Measurements from ENCODE around the gene NAA35.
"Not testable (repeated sequence)": the region's sequence is repeated elsewhere in the genome, so short reads cannot be mapped to it uniquely, and the experiment has no call there.

The NAA35 gene

GRCh38 chr9:85949586-85950335 lies 8.8 kb downstream of the NAA35 start:
- DNase-seq: no peak

DNA sequence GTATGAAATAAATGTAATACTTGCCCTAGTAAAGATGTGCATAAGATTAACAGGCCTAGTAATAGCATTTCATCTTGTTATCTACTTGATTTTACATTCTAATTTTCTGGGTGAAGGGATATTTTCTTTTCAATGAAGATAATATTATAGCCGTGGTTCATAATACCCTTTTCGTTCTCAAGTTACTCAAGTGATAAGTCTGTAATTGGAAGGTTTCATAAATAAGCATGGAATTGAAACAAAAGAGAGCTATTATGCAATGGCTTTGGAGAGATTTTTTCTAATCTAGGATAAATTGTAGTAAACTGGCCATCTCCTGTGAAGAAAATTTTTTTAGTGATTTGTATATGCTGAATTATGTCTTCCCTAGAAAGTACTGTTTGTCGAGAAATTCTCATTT lies 19.0 kb downstream of the NAA35 start:
- no peak for DNase-seq

DNA sequence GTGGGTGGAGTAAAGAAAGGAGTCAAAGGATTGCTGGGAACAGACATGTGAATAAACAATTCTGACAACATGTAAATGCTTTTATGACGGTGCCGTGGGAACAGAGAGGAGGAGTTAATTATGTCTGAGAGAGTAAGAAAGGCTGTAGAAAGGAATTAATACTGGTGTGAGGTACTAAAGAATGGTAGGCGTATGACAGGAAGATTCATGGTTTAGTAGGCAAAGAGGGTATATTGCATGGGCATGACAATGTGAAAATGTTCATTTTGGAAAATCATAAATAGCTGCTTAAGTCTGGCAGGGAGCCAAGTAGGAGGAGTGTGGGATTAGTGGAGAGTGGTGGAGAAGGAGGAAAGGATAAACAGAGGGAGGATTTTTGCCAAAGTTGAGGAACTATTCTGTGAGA lies 19.7 kb downstream of the NAA35 start:
- no peak for DNase-seq

DNA sequence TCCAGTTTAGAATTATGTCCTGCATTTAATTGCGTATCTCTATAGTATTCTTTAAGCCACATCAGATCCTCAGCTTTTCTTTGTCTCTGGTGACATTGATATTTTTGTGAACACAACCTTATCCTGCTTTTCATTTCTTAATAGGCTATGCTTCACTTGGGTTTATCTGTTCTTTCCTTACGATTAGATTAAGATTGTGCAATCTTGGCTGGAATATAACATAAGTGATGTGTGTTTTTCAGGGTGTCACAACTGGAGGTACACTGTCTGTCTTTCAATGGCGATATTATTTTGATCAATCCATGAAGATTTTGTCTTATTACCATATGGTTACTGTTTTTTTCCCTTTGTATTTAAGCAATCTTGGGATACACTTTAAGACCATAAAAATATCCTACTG lies 23.6 kb downstream of the NAA35 start:
- DNase-seq: no peak

- DNase-seq: no peak
Measured at GRCh38 chr9:85964949-85965348, 24.0 kb downstream of the NAA35 start.

GRCh38 chr9:85969727-85970126 lies 28.8 kb downstream of the NAA35 start:
- no peak for DNase-seq

GRCh38 chr9:85971731-85972130 lies 30.8 kb downstream of the NAA35 start:
- no peak for DNase-seq

- no peak for DNase-seq
Measured at GRCh38 chr9:85973238-85973637, 32.3 kb downstream of the NAA35 start.

- DNase-seq: not testable (repeated sequence)
Measured at GRCh38 chr9:85974055-85974547, 33.2 kb downstream of the NAA35 start.

GRCh38 chr9:85978496-85978895 lies 37.5 kb downstream of the NAA35 start:
- no peak for DNase-seq

DNA sequence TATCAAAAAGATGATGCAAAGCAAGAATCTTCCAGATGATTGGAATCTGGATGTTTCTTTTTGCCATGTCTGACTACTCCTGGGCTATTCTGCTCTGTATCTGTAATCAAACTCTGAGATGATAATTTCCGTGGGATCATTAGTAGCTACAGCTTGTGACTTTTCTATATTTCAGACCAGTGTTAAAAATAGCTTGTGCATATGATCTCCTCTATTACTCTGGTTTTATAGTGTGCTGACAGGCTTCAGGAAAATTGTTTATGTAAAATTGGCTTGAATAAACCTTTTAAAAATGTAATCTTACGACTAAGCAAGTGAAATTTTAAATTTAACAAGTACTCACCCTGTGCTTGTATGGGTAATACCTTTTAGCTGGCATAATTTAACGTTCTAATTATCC lies 40.4 kb downstream of the NAA35 start:
- DNase-seq: no peak

DNA sequence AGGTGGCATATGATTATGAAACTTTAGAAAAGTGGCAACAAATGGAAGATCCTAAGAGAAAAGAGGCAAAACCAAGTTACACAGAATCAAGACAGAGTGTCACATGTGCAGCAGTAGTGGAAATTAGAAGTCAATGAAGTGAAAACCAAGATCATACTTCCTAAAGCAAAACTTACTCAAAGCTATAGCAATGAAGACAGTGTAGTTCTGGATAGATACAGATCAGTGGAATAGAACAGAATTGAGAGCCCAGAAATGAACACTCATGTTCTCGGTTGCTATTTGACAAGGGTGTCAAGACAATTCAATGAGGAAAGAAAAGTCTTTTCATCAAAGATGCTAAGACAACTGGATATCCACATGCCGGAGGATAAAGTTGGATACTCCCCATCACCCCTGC lies 43.5 kb downstream of the NAA35 start:
- no peak for DNase-seq

DNA sequence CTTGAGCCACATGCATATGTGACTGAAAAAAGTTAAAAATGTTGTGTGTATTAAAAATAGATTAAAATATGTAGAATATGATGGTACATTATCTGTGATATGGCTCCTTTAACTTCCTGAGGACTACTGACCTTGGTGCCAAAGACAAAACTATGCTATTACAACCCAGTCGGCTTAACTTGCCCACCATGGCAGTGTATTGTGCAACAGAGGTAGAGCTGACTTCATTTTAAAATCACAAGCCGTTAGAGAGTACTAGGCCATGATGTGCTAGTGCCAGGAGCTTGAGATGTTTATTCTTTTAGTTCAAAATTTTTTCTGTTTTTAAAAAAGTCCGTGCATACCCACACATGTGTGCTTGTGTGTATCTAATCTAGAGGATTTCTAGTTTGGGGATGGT lies 46.3 kb downstream of the NAA35 start:
- no peak for DNase-seq

DNA sequence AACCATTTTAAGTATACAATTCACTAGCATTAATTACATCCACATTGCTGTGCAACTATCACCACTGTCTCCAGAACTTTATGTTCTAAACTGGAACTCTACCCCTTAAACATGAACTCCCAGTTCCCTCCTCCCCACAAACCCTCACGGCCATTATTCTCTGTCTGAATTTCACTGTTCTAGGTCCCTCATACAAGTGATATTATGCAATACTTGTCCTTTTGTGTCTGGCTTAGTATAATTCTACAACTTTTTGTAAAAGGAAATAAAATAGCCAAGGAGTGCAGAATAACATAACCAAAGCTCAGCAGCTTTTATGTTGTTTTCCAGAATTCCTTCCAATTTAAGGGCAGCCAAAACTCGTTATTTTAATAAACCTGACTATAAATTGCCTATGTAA lies 53.2 kb downstream of the NAA35 start:
- DNase-seq: no peak

DNA sequence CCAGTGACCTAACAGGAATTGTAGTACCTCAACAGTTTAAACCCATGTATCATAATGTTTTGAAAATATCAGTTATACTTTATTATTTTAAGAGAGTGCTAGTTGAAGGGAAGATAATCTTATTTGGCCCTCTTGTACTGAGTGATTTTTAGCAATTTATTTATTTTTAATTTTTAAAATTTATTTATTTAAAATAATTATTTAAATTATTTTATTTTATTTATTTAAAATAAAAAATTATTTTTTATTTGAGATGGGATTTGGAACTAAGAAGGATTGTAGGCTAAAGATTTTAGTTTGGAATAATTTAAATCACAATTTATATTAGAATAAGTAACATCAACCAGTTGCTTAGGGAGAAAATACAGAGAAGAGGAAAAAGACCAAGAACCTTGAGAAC lies 54.2 kb downstream of the NAA35 start:
- no peak for DNase-seq

GRCh38 chr9:85995599-85995998 lies 54.7 kb downstream of the NAA35 start:
- no peak for DNase-seq

DNA sequence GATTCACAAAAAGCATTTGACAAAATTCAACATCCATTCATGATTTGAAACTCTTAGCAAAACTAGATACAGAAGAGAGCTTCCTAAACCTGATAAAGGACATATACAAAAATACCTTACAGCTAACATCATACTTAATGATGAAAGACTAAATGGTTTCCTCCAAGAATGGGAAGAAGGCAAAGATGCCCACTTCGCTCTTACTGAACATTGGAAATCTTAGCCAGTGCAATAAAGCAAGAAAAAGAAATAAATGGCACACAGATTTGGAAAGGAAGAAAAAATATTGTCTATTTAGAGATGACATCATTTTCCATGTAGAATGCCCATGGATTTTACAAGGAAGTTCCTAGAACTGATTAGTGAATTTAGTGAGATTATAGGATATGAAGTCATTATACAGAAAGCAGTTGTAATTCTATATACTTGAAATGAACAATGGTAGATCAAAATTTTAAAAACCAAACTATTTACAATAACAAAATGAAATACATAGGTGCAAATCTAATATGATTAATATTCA lies 64.4 kb downstream of the NAA35 start:
- DNase-seq: no peak

GRCh38 chr9:86009133-86009532 lies 68.2 kb downstream of the NAA35 start:
- no peak for DNase-seq

DNA sequence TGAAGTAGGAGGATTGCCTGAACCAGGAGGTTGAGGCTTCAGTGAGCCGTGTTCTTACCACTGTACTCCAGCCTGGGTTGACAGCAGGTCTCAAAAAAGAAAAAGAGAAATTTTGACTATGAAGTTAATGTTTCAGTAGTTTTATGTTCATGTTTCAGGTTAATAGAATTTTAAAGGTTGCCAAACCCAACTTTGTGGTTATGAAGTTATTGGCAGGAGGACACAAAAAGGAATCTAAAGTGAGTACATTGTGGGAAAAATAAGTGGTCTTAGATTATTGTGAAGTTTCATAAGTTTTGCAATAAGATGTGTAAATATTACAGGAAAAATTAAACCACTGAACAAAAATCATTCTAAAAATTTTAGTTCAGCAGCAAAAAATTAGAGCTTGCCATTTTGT lies 79.8 kb downstream of the NAA35 start:
- no peak for DNase-seq

- DNase-seq: no peak
Measured at GRCh38 chr9:86021166-86021565, 80.2 kb downstream of the NAA35 start.

DNA sequence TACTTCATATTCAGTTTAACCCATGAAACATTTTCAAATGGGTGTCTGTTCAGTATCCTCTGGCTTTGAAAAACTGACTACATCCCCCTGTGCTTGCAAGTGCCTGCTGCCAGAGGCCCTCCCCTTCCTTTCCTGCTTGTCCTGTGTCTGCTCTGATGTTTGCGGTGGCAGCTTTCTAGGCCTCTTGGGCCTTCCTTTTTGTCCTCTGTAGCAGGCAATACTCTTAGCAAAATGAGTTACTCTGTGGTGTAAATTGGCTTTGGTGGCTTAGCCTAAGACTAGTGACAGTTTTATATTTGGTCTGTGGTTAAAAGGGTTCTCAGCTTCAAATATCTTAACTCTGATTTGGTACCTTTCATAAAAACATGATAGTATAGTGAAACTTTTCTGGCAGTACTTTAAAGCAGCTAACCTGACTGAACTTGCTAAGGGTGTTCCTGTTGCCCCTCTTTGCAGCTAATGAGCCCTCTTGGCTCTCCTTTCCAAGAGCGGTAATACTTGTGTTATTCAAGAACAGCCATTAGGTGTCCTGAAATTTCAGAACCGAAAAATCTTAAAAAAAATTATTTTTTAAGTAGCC lies 81.8 kb downstream of the NAA35 start:
- DNase-seq: no peak

DNA sequence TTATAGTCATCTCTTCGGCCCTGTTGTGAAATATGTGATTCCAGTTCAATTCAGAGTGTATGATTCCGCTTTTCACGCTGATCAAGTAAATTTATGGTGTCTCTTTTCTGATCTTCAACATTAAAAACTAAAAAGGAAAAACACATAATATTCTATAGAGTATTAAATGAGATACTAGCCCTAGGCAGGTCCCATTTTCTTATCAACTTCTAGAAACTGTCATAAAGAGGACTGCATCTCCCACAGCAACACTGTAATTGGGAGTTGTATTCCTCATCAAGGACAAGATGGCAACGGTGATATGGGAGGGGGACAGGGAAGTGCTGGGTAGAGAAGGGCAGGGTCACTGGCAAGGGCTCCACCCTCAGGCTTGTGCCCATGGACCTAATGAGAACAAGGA lies 86.8 kb downstream of the NAA35 start:
- DNase-seq: no peak

DNA sequence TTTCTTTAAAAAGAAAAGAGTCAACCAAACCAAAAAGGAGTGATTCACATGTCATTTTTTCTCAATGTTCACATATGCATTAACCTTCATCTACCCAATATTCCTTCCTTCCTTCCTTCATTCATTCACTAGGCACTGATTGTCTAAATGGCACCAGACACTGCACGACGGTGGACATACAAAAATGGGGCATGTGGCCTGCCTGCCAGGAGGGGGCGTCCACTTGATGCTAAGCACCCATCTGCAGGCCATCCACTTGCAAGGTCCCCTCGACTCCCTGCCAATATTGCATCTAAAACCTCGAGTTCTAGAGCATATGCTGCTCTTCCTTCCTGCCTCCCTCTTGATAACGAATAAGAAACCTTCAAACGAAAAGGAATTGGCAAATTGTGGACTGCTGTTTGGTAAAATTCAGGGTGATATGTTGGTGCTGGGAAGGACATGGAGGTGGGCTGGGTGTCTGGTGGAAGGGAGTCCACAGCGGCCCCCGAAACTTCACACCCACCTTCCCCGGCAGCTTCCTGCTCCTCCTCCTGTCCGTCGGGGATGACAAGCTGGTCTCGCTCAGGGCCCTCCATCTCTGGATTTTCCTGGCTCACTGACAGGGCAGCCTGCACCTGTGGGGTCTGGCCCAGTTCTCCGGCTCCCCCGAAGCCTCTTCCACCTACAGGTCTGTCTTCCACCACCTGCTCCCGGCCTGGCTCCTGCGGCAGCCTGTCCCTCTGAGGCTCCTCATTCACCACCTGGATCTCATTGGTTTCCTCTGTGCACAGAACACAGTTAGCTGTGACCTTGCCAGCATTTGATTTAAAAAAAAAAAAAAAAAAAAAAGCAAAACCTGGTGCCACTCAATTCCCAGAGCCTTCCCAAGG lies 94.2 kb downstream of the NAA35 start:
- no peak for DNase-seq
